GM18517 (cell line): ENCODE measurements around the gene STAC3.

ENCODE experiments used
- ATAC-seq: cut with Tn5 transposase; IDR thresholded peaks from one replicate; pipeline ENCODE4 v1.9.1; 2021; ENCODE audit warnings: mild to moderate bottlenecking, moderate library complexity; ENCODE audit not compliant: unreplicated experiment

Gene STAC3

GRCh38 chr12:57195186-57195585 is 55.8 kb downstream of the STAC3 start:
- ATAC-seq: no peak

GRCh38 chr12:57194253-57194652 is 56.7 kb downstream of the STAC3 start:
- ATAC-seq: no peak

GRCh38 chr12:57193706-57194245 is 57.2 kb downstream of the STAC3 start:
- ATAC-seq: no peak
